Measurements from ENCODE around the gene PGAP2.

PGAP2 gene

GRCh38 chr11:3833449-3833848 is 25.1 kb downstream of the PGAP2 start:
- Histone ChIP-seq H3K4me2 (ENCODE audit: insufficient read depth, low read length, poor library complexity, severe bottlenecking) (no peak overlapping the region), H3K36me3 (replicated peaks in 1 of 2; ENCODE audit: control insufficient read depth in 2 of 2, insufficient read depth in 2 of 2, low read length in 2 of 2) (peaks cover 2 to 72% of the 10 kb centered on the region in 2 donors), H2AFZ (ENCODE audit: low read length) (no peak overlapping the region), H2AK5ac (ENCODE audit: low read depth, low read length) (no peak overlapping the region), H3K9me3 (replicated peaks in 1 of 2; ENCODE audit: control insufficient read depth in 2 of 2, insufficient read depth in 1 of 2, low read depth in 1 of 2, low read length in 2 of 2) (no peaks in the 10 kb centered on the region), H4K91ac (ENCODE audit: low read depth, low read length, poor library complexity) (no peak overlapping the region), H2BK12ac (ENCODE audit: low read length) (no peak overlapping the region), H3K79me1 (ENCODE audit: low read depth, low read length) (peaks cover 5% of the 10 kb centered on the region), H3K27ac (replicated peaks; ENCODE audit: low read length) (no peak overlapping the region), H3K23ac (ENCODE audit: low read depth, low read length, poor library complexity) (no peak overlapping the region), H3K9ac (ENCODE audit: low read depth, low read length, poor library complexity) (no peak overlapping the region), H3K4me3 (ENCODE audit: low read length in 2 of 2) (no peak overlapping the region), H3K4ac (ENCODE audit: low read length) (no peak overlapping the region), H2BK15ac (ENCODE audit: low read length) (no peak overlapping the region), H3K27me3 (ENCODE audit: control insufficient read depth in 3 of 3, insufficient read depth in 3 of 3, low read depth in 1 of 3, low read length in 3 of 3) (no peaks in the 10 kb centered on the region), H4K8ac (ENCODE audit: low read depth, low read length) (no peak overlapping the region), H3K14ac (ENCODE audit: low read length) (no peak overlapping the region), H2BK5ac (ENCODE audit: low read length) (no peak overlapping the region), H3K4me1 (ENCODE audit: control insufficient read depth in 2 of 2, insufficient read depth in 1 of 2, low read depth in 1 of 2, low read length in 2 of 2) (peaks cover 1 to 8% of the 10 kb centered on the region in 2 donors), H2BK120ac (ENCODE audit: low read depth, low read length) (no peak overlapping the region), H3K18ac (ENCODE audit: low read length) (no peak overlapping the region)
- WGBS, 2 donors (ENCODE audit: extremely low coverage in 2 of 2, insufficient read length in 2 of 2, insufficient replicate concordance in 1 of 2): no CpG with 5 or more reads among the region's 2 CpGs
- DNase-seq (ENCODE audit: low spot score): no peak

GRCh38 chr11:3834349-3834663 is 25.9 kb downstream of the PGAP2 start:
- WGBS, 2 donors (ENCODE audit: extremely low coverage in 2 of 2, insufficient read length in 2 of 2, insufficient replicate concordance in 1 of 2): no CpG with 5 or more reads among the region's 4 CpGs
- H3K9ac ChIP-seq (ENCODE audit: low read depth, low read length, poor library complexity): no peak overlapping the region
- no peak overlapping the region for H3K14ac ChIP-seq (ENCODE audit: low read length)
- no peak overlapping the region for H3K27ac ChIP-seq (replicated peaks; ENCODE audit: low read length)
- H2BK12ac ChIP-seq (ENCODE audit: low read length): no peak overlapping the region
- H4K8ac ChIP-seq (ENCODE audit: low read depth, low read length): no peak overlapping the region
- no peak overlapping the region for H2AFZ ChIP-seq (ENCODE audit: low read length)
- H3K4me1 ChIP-seq (ENCODE audit: control insufficient read depth in 2 of 2, insufficient read depth in 1 of 2, low read depth in 1 of 2, low read length in 2 of 2): peaks cover 1 to 10% of the 10 kb centered on the region in 2 donors
- H3K9me3 ChIP-seq (replicated peaks in 1 of 2; ENCODE audit: control insufficient read depth in 2 of 2, insufficient read depth in 1 of 2, low read depth in 1 of 2, low read length in 2 of 2): no peaks in the 10 kb centered on the region
- no peak overlapping the region for H3K18ac ChIP-seq (ENCODE audit: low read length)
- no peak overlapping the region for H2BK15ac ChIP-seq (ENCODE audit: low read length)
- peaks cover 2 to 75% of the 10 kb centered on the region in 2 donors for H3K36me3 ChIP-seq (replicated peaks in 1 of 2; ENCODE audit: control insufficient read depth in 2 of 2, insufficient read depth in 2 of 2, low read length in 2 of 2)
- H3K27me3 ChIP-seq (ENCODE audit: control insufficient read depth in 3 of 3, insufficient read depth in 3 of 3, low read depth in 1 of 3, low read length in 3 of 3): no peaks in the 10 kb centered on the region
- no peak overlapping the region for H3K4ac ChIP-seq (ENCODE audit: low read length)
- H4K91ac ChIP-seq (ENCODE audit: low read depth, low read length, poor library complexity): no peak overlapping the region
- DNase-seq (ENCODE audit: low spot score): no peak
- H3K79me1 ChIP-seq (ENCODE audit: low read depth, low read length): peaks cover 8% of the 10 kb centered on the region
- H2BK120ac ChIP-seq (ENCODE audit: low read depth, low read length): no peak overlapping the region
- H2BK5ac ChIP-seq (ENCODE audit: low read length): no peak overlapping the region
- H3K4me2 ChIP-seq (ENCODE audit: insufficient read depth, low read length, poor library complexity, severe bottlenecking): no peak overlapping the region
- H3K23ac ChIP-seq (ENCODE audit: low read depth, low read length, poor library complexity): no peak overlapping the region
- H2AK5ac ChIP-seq (ENCODE audit: low read depth, low read length): no peak overlapping the region
- no peak overlapping the region for H3K4me3 ChIP-seq (ENCODE audit: low read length in 2 of 2)

GRCh38 chr11:3834664-3835461 is 26.5 kb downstream of the PGAP2 start:
- no peak overlapping the region for H3K4ac ChIP-seq (ENCODE audit: low read length)
- H3K36me3 ChIP-seq (replicated peaks in 1 of 2; ENCODE audit: control insufficient read depth in 2 of 2, insufficient read depth in 2 of 2, low read length in 2 of 2): peaks cover 2 to 71% of the 10 kb centered on the region in 2 donors
- H3K14ac ChIP-seq (ENCODE audit: low read length): no peak overlapping the region
- H2BK12ac ChIP-seq (ENCODE audit: low read length): no peak overlapping the region
- no peak overlapping the region for H3K23ac ChIP-seq (ENCODE audit: low read depth, low read length, poor library complexity)
- no peak overlapping the region for H3K4me3 ChIP-seq (ENCODE audit: low read length in 2 of 2)
- no peak overlapping the region for H4K8ac ChIP-seq (ENCODE audit: low read depth, low read length)
- H4K91ac ChIP-seq (ENCODE audit: low read depth, low read length, poor library complexity): no peak overlapping the region
- H3K9me3 ChIP-seq (replicated peaks in 1 of 2; ENCODE audit: control insufficient read depth in 2 of 2, insufficient read depth in 1 of 2, low read depth in 1 of 2, low read length in 2 of 2): no peaks in the 10 kb centered on the region
- H2BK120ac ChIP-seq (ENCODE audit: low read depth, low read length): no peak overlapping the region
- H3K4me2 ChIP-seq (ENCODE audit: insufficient read depth, low read length, poor library complexity, severe bottlenecking): no peak overlapping the region
- no peak overlapping the region for H3K9ac ChIP-seq (ENCODE audit: low read depth, low read length, poor library complexity)
- no peak overlapping the region for H3K27ac ChIP-seq (replicated peaks; ENCODE audit: low read length)
- DNase-seq (ENCODE audit: low spot score): no peak
- H2AK5ac ChIP-seq (ENCODE audit: low read depth, low read length): no peak overlapping the region
- no peak overlapping the region for H2BK15ac ChIP-seq (ENCODE audit: low read length)
- WGBS, 2 donors (ENCODE audit: extremely low coverage in 2 of 2, insufficient read length in 2 of 2, insufficient replicate concordance in 1 of 2): no CpG with 5 or more reads among the region's 7 CpGs
- H3K27me3 ChIP-seq (ENCODE audit: control insufficient read depth in 3 of 3, insufficient read depth in 3 of 3, low read depth in 1 of 3, low read length in 3 of 3): no peaks in the 10 kb centered on the region
- no peak overlapping the region for H3K18ac ChIP-seq (ENCODE audit: low read length)
- H2BK5ac ChIP-seq (ENCODE audit: low read length): no peak overlapping the region
- H3K79me1 ChIP-seq (ENCODE audit: low read depth, low read length): peaks cover 9% of the 10 kb centered on the region
- no peak overlapping the region for H2AFZ ChIP-seq (ENCODE audit: low read length)
- peaks cover 5 to 16% of the 10 kb centered on the region in 2 donors for H3K4me1 ChIP-seq (ENCODE audit: control insufficient read depth in 2 of 2, insufficient read depth in 1 of 2, low read depth in 1 of 2, low read length in 2 of 2)

- H3K14ac ChIP-seq (ENCODE audit: low read length): no peak overlapping the region
- no peak overlapping the region for H3K27ac ChIP-seq (replicated peaks; ENCODE audit: low read length)
- H2BK12ac ChIP-seq (ENCODE audit: low read length): no peak overlapping the region
- DNase-seq (ENCODE audit: low spot score): no peak
- no peak overlapping the region for H4K91ac ChIP-seq (ENCODE audit: low read depth, low read length, poor library complexity)
- H3K4me3 ChIP-seq (ENCODE audit: low read length in 2 of 2): no peak overlapping the region
- no peak overlapping the region for H2AK5ac ChIP-seq (ENCODE audit: low read depth, low read length)
- H3K9ac ChIP-seq (ENCODE audit: low read depth, low read length, poor library complexity): no peak overlapping the region
- peaks cover 9% of the 10 kb centered on the region for H3K79me1 ChIP-seq (ENCODE audit: low read depth, low read length)
- H3K4me1 ChIP-seq (ENCODE audit: control insufficient read depth in 2 of 2, insufficient read depth in 1 of 2, low read depth in 1 of 2, low read length in 2 of 2): peaks cover 7 to 19% of the 10 kb centered on the region in 2 donors
- no CpG with 5 or more reads among the region's 4 CpGs for WGBS, 2 donors (ENCODE audit: extremely low coverage in 2 of 2, insufficient read length in 2 of 2, insufficient replicate concordance in 1 of 2)
- no peak overlapping the region for H2BK15ac ChIP-seq (ENCODE audit: low read length)
- no peak overlapping the region for H2BK120ac ChIP-seq (ENCODE audit: low read depth, low read length)
- H3K36me3 ChIP-seq (replicated peaks in 1 of 2; ENCODE audit: control insufficient read depth in 2 of 2, insufficient read depth in 2 of 2, low read length in 2 of 2): peaks cover 2 to 62% of the 10 kb centered on the region in 2 donors
- no peak overlapping the region for H4K8ac ChIP-seq (ENCODE audit: low read depth, low read length)
- no peak overlapping the region for H2AFZ ChIP-seq (ENCODE audit: low read length)
- H3K23ac ChIP-seq (ENCODE audit: low read depth, low read length, poor library complexity): no peak overlapping the region
- no peak overlapping the region for H3K4ac ChIP-seq (ENCODE audit: low read length)
- no peaks in the 10 kb centered on the region for H3K9me3 ChIP-seq (replicated peaks in 1 of 2; ENCODE audit: control insufficient read depth in 2 of 2, insufficient read depth in 1 of 2, low read depth in 1 of 2, low read length in 2 of 2)
- no peak overlapping the region for H3K4me2 ChIP-seq (ENCODE audit: insufficient read depth, low read length, poor library complexity, severe bottlenecking)
- H2BK5ac ChIP-seq (ENCODE audit: low read length): no peak overlapping the region
- H3K27me3 ChIP-seq (ENCODE audit: control insufficient read depth in 3 of 3, insufficient read depth in 3 of 3, low read depth in 1 of 3, low read length in 3 of 3): no peaks in the 10 kb centered on the region
- H3K18ac ChIP-seq (ENCODE audit: low read length): no peak overlapping the region
Observed at GRCh38 chr11:3835751-3836150, 27.4 kb downstream of the PGAP2 start.

All from neuronal stem cell (in vitro differentiated cells).